ENCODE results near the gene HOXB1.

The HOXB1 gene

DNA sequence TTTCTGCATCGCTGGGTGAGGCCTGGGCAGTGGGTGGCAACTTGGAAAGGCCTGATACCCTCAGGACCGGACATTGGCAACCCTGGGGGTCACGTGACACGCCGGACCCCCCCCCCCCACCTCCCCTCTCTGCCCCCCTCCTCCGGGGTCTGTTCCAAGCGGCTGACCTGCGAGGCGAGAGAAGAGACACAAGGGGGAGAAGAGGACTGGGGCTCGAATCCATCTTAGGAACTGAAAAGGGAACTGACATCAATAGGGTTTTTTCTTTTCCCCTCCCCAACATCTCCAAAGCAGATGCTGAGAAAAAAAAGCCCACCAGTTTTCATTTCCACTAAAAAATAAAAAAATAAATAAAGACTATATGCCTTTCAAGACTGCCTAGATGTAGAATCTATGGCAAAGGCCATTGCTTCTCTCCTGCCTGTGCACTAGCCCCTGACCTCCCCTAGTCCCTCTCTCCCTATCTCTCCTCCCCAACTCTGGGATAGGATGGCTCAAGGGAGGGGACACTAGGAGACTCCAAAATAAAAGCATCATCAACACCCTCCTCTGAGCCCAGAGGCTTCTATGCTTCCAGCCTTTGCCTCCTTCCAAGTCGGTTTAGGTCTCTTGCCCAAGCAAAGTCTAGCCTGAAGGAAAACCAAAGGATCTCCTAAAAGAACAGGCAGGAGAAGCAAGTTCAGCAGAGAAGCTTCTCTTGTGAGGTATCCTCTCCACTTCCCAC lies 21.8 kb upstream of the HOXB1 start:
- H3K27ac ChIP-seq (ENCODE audit: low read length) = peak overlapping the region; percentile 96
- peak overlapping the region; percentile 10 to 42 for H3K9ac ChIP-seq (ENCODE audit: low read length in 2 of 2)
- H3K27me3 ChIP-seq (ENCODE audit: control insufficient read depth in 1 of 2, insufficient read depth in 2 of 2, low read length in 2 of 2) = peaks cover 0 to 3% of the 10 kb centered on the region in 2 donors
- H3K9me3 ChIP-seq (ENCODE audit: control insufficient read depth in 2 of 2, low read length in 2 of 2) = no peaks in the 10 kb centered on the region
- peak overlapping the region in 1 of 2 donors; percentile 75 for H3K4me3 ChIP-seq (ENCODE audit: low read length in 2 of 2)
- H3K4me1 ChIP-seq (ENCODE audit: control insufficient read depth, insufficient read depth, low read length) = peaks cover 74% of the 10 kb centered on the region
- peaks cover 3% of the 10 kb centered on the region in 2 donors for H3K36me3 ChIP-seq (ENCODE audit: control insufficient read depth in 2 of 2, insufficient read depth in 2 of 2, low read length in 2 of 2)

DNA sequence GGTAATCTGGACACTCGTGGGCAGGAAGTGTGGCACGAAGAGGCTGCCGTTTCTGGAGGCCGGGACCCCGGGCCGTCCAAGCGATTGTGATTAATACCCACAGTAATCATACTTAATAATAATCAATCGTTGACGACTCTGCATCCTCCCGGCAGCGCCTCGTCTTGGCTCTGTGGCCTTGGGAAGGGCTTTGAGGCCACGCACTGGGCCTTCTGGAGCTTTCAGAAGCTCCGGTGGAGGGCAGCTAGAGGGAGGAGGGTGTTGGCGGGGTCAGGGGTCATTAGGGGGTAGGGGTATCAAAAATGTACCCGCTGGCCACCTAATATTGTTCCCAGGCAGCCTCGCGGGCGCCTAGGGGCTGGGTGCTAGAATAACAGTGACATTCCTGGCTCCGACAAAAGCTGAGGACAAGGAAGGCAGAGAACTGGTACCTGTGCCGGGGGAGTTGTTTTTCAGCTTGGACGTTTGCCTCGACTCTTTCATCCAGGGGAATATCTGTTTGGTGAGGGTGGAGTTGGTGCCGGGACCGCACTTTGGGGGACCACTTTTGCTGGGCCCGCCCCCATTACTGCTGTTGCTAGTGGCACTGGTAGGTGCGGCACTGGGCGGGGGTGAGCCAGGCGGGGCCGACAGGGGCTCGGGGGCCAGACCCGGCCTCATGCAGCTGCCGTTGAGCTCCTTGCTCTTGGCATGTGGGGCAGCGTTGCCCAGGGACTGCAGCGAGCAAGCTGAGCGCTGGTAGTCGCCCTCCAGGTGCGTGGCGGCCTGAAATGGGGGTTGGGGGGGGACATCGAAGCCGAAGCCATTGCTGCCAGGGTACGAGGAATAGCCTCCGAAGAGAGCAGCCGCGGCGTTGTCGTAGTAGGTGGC lies 21.0 kb upstream of the HOXB1 start:
- Histone ChIP-seq H3K4me3 (ENCODE audit: low read length in 2 of 2) (peak overlapping the region in 1 of 2 donors; percentile 58), H3K4me1 (ENCODE audit: control insufficient read depth, insufficient read depth, low read length) (peaks cover 74% of the 10 kb centered on the region), H3K9ac (ENCODE audit: low read length in 2 of 2) (peak overlapping the region in 1 of 2 donors; percentile 55), H3K9me3 (ENCODE audit: control insufficient read depth in 2 of 2, low read length in 2 of 2) (no peaks in the 10 kb centered on the region), H3K27me3 (ENCODE audit: control insufficient read depth in 1 of 2, insufficient read depth in 2 of 2, low read length in 2 of 2) (peaks cover 0 to 3% of the 10 kb centered on the region in 2 donors), H3K27ac (ENCODE audit: low read length) (peak overlapping the region; percentile 96), H3K36me3 (ENCODE audit: control insufficient read depth in 2 of 2, insufficient read depth in 2 of 2, low read length in 2 of 2) (peaks cover 3% of the 10 kb centered on the region in 2 donors)

DNA sequence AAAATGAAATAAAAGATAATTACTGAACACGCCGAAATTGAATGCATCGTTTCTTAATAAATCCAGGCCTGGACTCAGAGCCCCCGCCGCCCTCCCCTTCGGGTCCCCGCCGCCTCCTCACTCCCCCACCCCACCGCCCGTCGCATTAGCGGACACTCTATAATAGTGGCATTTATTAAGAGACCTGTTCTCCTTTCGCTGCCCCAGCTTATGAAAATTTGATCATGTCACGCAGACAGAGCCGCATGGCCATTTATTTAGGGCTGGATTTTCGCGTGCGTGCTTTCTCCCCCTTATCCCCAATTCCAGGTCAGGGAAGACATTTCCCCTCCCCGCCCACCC lies 20.4 kb upstream of the HOXB1 start:
- H3K4me3 ChIP-seq (ENCODE audit: low read length in 2 of 2) = peak overlapping the region in 1 of 2 donors; percentile 58
- peaks cover 74% of the 10 kb centered on the region for H3K4me1 ChIP-seq (ENCODE audit: control insufficient read depth, insufficient read depth, low read length)
- peaks cover 3% of the 10 kb centered on the region in 2 donors for H3K36me3 ChIP-seq (ENCODE audit: control insufficient read depth in 2 of 2, insufficient read depth in 2 of 2, low read length in 2 of 2)
- H3K9ac ChIP-seq (ENCODE audit: low read length in 2 of 2) = no peak overlapping the region
- H3K9me3 ChIP-seq (ENCODE audit: control insufficient read depth in 2 of 2, low read length in 2 of 2) = no peaks in the 10 kb centered on the region
- peak overlapping the region; percentile 96 for H3K27ac ChIP-seq (ENCODE audit: low read length)
- H3K27me3 ChIP-seq (ENCODE audit: control insufficient read depth in 1 of 2, insufficient read depth in 2 of 2, low read length in 2 of 2) = peaks cover 0 to 3% of the 10 kb centered on the region in 2 donors

DNA sequence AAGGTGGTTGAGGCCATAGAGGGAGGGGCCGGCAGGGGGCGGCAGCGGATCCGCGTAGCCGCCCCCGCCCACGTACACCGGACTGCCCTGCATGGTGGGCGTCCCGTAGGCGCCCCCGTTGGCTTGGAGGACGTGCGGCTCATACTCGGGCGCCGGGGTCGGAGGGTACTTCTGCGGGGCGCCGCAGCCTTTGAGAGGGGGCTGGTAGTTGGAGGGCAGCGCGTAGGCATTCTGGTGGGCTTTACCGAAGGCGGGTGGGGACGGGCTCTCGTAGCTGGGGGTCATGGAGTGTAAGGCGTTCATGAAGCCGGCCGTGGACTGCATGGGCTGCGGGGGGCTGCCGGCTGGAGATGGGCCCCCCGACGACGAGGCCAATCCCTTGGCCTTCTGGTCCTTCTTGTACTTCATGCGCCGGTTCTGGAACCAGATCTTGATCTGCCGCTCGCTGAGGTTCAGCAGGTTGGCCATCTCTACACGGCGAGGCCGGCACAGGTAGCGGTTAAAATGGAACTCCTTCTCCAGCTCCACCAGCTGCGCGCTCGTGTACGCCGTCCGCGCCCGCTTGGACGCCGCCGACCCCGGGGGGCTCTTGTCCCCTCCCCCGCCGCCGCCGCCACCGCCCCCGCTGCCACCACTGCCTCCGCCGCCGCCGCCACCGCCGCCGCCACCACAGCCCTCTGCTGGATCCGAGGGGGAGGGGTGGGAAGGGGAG lies 19.8 kb upstream of the HOXB1 start:
- Histone ChIP-seq H3K27me3 (ENCODE audit: control insufficient read depth in 1 of 2, insufficient read depth in 2 of 2, low read length in 2 of 2) (peaks cover 0 to 3% of the 10 kb centered on the region in 2 donors), H3K9me3 (ENCODE audit: control insufficient read depth in 2 of 2, low read length in 2 of 2) (no peaks in the 10 kb centered on the region), H3K4me1 (ENCODE audit: control insufficient read depth, insufficient read depth, low read length) (peaks cover 74% of the 10 kb centered on the region), H3K27ac (ENCODE audit: low read length) (peak overlapping the region; percentile 96), H3K36me3 (ENCODE audit: control insufficient read depth in 2 of 2, insufficient read depth in 2 of 2, low read length in 2 of 2) (peaks cover 3% of the 10 kb centered on the region in 2 donors), H3K9ac (ENCODE audit: low read length in 2 of 2) (peak overlapping the region in 1 of 2 donors; percentile 21), H3K4me3 (ENCODE audit: low read length in 2 of 2) (peak overlapping the region in 1 of 2 donors; percentile 49)

DNA sequence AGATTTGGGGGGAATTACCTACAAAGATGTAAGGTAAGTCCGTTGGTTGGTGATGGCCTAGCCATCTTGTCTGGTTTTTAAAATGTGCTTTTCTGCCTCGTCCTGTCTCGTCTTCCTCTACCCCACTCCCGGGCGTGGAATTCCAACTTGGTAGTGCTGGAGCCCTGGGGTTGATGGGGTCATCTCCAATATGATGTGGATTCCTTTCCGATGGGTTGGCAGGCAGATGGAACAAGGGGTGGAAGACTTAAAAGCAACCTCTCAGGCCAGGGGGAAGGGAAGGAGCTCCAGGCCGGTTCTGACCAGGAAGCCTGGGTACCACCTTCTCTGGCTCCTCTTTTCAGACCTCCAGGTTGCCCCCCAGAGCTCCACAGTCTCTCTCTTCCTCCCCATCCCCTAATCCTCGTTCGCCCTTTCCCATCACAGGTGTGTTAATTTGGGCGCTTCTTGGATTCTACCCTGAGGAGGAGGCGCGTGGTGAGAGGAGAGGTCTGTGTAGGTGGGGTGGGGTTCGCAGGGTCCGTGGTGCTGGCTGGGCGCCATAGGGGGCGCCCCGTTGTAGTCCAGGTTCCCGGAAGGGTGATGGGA lies 19.2 kb upstream of the HOXB1 start:
- peaks cover 3% of the 10 kb centered on the region in 2 donors for H3K36me3 ChIP-seq (ENCODE audit: control insufficient read depth in 2 of 2, insufficient read depth in 2 of 2, low read length in 2 of 2)
- H3K4me1 ChIP-seq (ENCODE audit: control insufficient read depth, insufficient read depth, low read length) = peaks cover 80% of the 10 kb centered on the region
- no peaks in the 10 kb centered on the region for H3K9me3 ChIP-seq (ENCODE audit: control insufficient read depth in 2 of 2, low read length in 2 of 2)
- H3K9ac ChIP-seq (ENCODE audit: low read length in 2 of 2) = peak overlapping the region in 1 of 2 donors; percentile 21
- peak overlapping the region; percentile 96 for H3K27ac ChIP-seq (ENCODE audit: low read length)
- peaks cover 0 to 3% of the 10 kb centered on the region in 2 donors for H3K27me3 ChIP-seq (ENCODE audit: control insufficient read depth in 1 of 2, insufficient read depth in 2 of 2, low read length in 2 of 2)
- peak overlapping the region in 1 of 2 donors; percentile 49 for H3K4me3 ChIP-seq (ENCODE audit: low read length in 2 of 2)

DNA sequence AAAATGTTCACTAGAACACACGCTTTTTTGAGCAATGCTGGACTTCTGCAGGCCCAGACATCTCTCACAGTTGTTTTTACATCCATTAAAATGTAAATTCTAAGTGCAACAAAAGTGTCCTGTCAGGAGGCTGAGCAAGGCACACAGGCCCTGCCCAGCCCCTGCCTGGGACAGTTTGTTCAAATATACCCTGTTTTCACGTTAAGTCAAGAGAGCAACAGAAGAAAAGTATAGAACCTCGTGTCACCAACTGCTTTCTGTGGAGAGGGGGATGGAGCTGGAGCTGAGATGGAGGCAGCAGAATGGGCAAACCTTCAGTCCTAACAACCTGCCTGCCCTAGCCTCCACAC lies 18.4 kb upstream of the HOXB1 start:
- Histone ChIP-seq H3K27ac (ENCODE audit: low read length) (peak overlapping the region; percentile 97), H3K27me3 (ENCODE audit: control insufficient read depth in 1 of 2, insufficient read depth in 2 of 2, low read length in 2 of 2) (peaks cover 0 to 3% of the 10 kb centered on the region in 2 donors), H3K9ac (ENCODE audit: low read length in 2 of 2) (peak overlapping the region in 1 of 2 donors; percentile 5), H3K9me3 (ENCODE audit: control insufficient read depth in 2 of 2, low read length in 2 of 2) (no peaks in the 10 kb centered on the region), H3K36me3 (ENCODE audit: control insufficient read depth in 2 of 2, insufficient read depth in 2 of 2, low read length in 2 of 2) (peaks cover 3% of the 10 kb centered on the region in 2 donors), H3K4me1 (ENCODE audit: control insufficient read depth, insufficient read depth, low read length) (peaks cover 75% of the 10 kb centered on the region), H3K4me3 (ENCODE audit: low read length in 2 of 2) (peak overlapping the region in 1 of 2 donors; percentile 22)

DNA sequence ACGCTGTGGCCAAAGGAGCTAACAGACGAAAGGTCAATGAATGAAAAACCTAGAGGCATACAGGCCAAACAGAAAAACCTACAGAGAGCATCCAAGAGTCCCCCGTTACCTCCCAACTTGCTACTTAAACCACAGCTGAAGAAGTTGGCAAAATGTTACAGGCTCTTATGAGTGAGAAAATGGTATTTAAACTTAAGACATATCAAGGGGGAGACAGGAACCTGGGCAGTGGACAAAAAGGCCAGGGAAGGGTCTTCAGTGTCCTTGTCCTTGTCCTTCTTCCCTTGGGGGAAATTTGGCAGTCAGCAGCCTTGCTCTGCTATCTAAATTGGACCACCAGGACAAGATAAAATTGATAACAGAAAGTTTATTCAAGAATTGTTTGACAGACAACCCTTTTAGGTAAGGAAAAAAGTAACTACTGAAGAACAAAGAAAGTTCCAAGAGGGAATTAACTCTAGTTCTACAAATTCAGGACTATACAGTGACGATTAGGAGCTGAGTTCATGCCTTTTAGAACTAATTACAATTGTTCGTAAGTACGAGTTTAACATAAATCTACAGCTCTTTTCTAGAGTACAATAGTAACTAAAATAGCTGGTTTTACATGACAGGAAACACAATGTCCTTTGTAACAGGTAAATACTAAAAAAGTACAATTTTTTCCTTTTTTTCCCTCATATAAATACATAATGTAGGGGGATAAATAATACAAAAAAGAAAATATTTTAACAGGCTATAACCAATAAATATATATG lies 17.9 kb upstream of the HOXB1 start:
- Histone ChIP-seq H3K27ac (ENCODE audit: low read length) (peak overlapping the region; percentile 97), H3K4me3 (ENCODE audit: low read length in 2 of 2) (peak overlapping the region in 1 of 2 donors; percentile 30), H3K9ac (ENCODE audit: low read length in 2 of 2) (peak overlapping the region; percentile 5 to 12), H3K9me3 (ENCODE audit: control insufficient read depth in 2 of 2, low read length in 2 of 2) (no peaks in the 10 kb centered on the region), H3K4me1 (ENCODE audit: control insufficient read depth, insufficient read depth, low read length) (peaks cover 70% of the 10 kb centered on the region), H3K27me3 (ENCODE audit: control insufficient read depth in 1 of 2, insufficient read depth in 2 of 2, low read length in 2 of 2) (peaks cover 0 to 3% of the 10 kb centered on the region in 2 donors), H3K36me3 (ENCODE audit: control insufficient read depth in 2 of 2, insufficient read depth in 2 of 2, low read length in 2 of 2) (peaks cover 3% of the 10 kb centered on the region in 2 donors)

DNA sequence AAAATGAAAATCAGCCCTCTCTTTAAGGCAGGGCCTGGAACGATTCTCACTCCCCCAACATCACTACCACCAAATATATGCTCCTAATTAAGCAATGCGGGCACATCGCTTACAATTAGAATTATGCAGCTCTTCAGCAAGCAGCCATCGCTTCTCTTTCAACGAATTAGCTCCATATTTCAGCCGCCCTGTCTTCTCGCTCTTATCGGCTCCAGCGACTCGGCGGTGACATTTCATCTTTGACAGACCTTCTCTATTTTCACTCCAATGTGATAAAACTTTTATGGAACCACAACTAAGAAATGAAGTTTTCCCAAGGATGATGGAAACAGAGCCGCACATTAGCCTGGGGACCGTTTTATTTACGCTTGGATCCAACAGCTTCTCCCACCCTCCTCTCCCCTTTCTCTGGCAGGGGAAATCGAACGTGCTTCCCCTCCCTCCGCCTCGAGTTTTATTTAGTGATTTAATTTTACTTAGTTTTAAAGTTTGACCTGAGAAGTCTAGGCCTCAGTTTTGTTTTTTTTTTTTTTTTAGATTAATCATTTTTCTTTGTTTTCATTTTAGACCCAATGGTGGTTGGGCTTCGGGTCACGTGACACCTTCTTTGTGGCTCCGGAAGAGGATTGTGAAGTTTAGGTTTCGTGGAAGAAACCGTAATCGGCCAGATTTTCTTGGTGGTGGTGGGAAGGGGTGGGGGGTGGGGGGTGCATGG lies 17.2 kb upstream of the HOXB1 start:
- no peaks in the 10 kb centered on the region for H3K9me3 ChIP-seq (ENCODE audit: control insufficient read depth in 2 of 2, low read length in 2 of 2)
- H3K27ac ChIP-seq (ENCODE audit: low read length) = peak overlapping the region; percentile 97
- H3K9ac ChIP-seq (ENCODE audit: low read length in 2 of 2) = peak overlapping the region; percentile 51 to 69
- peak overlapping the region; percentile 36 to 93 for H3K4me3 ChIP-seq (ENCODE audit: low read length in 2 of 2)
- H3K36me3 ChIP-seq (ENCODE audit: control insufficient read depth in 2 of 2, insufficient read depth in 2 of 2, low read length in 2 of 2) = peaks cover 3 to 4% of the 10 kb centered on the region in 2 donors
- H3K4me1 ChIP-seq (ENCODE audit: control insufficient read depth, insufficient read depth, low read length) = peaks cover 66% of the 10 kb centered on the region
- H3K27me3 ChIP-seq (ENCODE audit: control insufficient read depth in 1 of 2, insufficient read depth in 2 of 2, low read length in 2 of 2) = peaks cover 0 to 3% of the 10 kb centered on the region in 2 donors

DNA sequence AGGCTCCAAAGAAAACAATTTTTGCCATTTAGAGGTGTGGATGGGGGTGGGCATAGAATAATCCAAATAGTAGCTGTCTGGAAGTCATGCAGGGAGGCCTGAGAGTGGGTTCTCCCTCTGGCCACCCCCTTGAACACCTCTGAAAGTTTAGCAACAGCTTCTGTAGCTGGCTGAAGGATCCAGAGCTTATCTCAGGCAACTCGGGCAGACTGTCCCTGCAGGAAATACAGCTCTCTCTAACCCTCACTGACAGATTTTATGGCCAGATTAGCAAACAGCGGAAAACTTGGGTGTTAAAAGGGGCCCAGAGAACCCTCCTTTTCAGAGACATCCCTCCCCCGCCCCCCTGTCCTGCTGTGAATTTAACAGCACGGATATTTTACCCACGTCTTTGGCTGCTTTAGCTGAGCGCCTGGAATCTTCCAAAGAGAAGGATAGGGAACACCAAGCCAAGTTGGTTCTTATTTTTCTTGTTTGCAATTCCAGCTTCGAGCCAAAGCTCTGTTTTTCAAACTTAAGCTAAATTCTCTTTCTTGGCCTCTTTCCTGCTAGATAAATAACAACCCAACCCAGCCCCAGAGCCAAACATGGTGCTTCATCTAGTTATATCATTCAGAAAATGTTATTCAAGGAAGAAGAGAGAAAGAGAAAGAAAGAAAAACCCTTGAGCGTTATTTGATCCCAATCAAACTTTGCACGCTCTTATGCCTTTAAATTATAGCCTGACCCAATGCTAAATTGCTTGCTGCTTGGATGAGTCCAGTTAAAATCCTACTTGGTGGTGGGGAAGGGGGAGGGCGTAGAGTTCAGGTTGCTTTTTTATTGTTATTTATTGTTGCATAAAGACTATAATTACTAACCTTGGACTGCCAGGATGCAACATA lies 16.4 kb upstream of the HOXB1 start:
- Histone ChIP-seq H3K27me3 (ENCODE audit: control insufficient read depth in 1 of 2, insufficient read depth in 2 of 2, low read length in 2 of 2) (peaks cover 0 to 3% of the 10 kb centered on the region in 2 donors), H3K27ac (ENCODE audit: low read length) (peak overlapping the region; percentile 97), H3K9ac (ENCODE audit: low read length in 2 of 2) (peak overlapping the region; percentile 51 to 69), H3K36me3 (ENCODE audit: control insufficient read depth in 2 of 2, insufficient read depth in 2 of 2, low read length in 2 of 2) (peaks cover 3 to 6% of the 10 kb centered on the region in 2 donors), H3K4me1 (ENCODE audit: control insufficient read depth, insufficient read depth, low read length) (peaks cover 65% of the 10 kb centered on the region), H3K9me3 (ENCODE audit: control insufficient read depth in 2 of 2, low read length in 2 of 2) (no peaks in the 10 kb centered on the region), H3K4me3 (ENCODE audit: low read length in 2 of 2) (peak overlapping the region; percentile 49 to 93)

Measured in stomach smooth muscle (tissue), 2 donors.